ENCODE measurements around the gene NUP210L. TPM values are rescaled to one million over a fixed set of nuclear protein-coding genes. Genes with fewer than 3 reads are reported as not detected.

The NUP210L gene
- polyA plus RNA-seq, 2 of the 4 experiments (the other 2 are of a cell fraction): not detected

DNA sequence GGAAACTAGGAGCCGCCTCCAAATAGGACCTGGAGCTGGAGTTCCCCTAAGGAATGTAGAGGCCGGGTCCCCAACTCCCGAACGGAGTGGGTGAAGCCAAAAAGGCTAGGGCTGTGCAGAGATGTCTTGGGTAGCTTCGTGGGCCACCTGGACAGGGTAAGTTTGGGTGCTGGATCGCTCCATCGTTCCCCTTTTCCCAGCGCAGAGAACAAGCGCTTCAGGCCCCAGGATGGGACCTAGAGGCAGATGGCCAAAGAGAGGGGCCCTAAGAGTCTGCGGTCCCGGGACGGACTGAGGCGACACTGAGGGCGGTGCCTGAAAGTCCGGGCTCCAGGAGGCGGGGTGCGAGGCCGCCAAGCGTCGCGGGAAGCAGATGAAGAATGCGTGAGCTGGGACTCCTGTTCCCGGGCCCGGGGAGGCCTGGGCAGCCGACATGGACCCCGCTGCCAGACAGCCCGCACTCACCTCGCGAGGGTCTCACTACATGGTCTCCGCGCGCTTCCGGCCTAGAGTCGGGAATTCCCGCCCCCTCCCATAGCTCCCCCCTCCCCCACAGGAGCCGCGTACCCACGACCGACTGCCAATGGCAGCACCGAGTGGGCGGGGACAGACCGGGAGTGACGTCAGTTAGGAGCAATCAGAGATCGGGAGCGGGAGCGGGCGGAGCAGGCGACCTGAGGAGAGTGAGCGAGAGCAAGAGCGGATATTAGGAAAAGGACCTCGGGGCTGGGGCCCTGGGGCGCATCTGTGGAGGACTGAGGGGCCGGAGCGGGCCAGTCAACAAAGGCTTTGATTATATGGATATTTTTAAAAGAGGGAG, 191.6 kb downstream of the NUP210L start, which contains the start of gene SLC39A1:
TSS of gene SLC39A1 (minus strand) at position 508 of the 820 bp plus-strand sequence. CDS start 822 bp downstream, outside the sequence.
- H3K9me3 ChIP-seq: no peaks in the 10 kb centered on the region
- FAIRE-seq (no peak), DNase-seq (ENCODE audit: low read depth in 1 of 2, low spot score in 1 of 2) (peak; percentile 95 to 97), ATAC-seq (peak; percentile 69 to 77)
- H3K4me3 ChIP-seq: peak within 1 kb of the TSS; percentile 73
- WGBS (ENCODE audit: missing lambda C conversion rate): under 1% methylated on average over 28 of the region's 54 CpGs
- peak within 1 kb of the TSS; percentile 84 for H3K4me2 ChIP-seq
- POLR2A ChIA-PET: interaction anchor here (0.7 to 4.0 kb wide), 10 partner anchors 10 to 336 kb away, joined by 3 to 30 read pairs (median 6); partner anchors contain the start of genes DENND4B, GATAD2B, JTB and RAB13
- TF ChIP-seq, protein P1, sequence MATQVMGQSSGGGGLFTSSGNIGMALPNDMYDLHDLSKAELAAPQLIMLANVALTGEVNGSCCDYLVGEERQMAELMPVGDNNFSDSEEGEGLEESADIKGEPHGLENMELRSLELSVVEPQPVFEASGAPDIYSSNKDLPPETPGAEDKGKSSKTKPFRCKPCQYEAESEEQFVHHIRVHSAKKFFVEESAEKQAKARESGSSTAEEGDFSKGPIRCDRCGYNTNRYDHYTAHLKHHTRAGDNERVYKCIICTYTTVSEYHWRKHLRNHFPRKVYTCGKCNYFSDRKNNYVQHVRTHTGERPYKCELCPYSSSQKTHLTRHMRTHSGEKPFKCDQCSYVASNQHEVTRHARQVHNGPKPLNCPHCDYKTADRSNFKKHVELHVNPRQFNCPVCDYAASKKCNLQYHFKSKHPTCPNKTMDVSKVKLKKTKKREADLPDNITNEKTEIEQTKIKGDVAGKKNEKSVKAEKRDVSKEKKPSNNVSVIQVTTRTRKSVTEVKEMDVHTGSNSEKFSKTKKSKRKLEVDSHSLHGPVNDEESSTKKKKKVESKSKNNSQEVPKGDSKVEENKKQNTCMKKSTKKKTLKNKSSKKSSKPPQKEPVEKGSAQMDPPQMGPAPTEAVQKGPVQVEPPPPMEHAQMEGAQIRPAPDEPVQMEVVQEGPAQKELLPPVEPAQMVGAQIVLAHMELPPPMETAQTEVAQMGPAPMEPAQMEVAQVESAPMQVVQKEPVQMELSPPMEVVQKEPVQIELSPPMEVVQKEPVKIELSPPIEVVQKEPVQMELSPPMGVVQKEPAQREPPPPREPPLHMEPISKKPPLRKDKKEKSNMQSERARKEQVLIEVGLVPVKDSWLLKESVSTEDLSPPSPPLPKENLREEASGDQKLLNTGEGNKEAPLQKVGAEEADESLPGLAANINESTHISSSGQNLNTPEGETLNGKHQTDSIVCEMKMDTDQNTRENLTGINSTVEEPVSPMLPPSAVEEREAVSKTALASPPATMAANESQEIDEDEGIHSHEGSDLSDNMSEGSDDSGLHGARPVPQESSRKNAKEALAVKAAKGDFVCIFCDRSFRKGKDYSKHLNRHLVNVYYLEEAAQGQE (IDR thresholded peaks at IDR 0.05): peak; percentile 68
- TF ChIP-seq, protein P2, sequence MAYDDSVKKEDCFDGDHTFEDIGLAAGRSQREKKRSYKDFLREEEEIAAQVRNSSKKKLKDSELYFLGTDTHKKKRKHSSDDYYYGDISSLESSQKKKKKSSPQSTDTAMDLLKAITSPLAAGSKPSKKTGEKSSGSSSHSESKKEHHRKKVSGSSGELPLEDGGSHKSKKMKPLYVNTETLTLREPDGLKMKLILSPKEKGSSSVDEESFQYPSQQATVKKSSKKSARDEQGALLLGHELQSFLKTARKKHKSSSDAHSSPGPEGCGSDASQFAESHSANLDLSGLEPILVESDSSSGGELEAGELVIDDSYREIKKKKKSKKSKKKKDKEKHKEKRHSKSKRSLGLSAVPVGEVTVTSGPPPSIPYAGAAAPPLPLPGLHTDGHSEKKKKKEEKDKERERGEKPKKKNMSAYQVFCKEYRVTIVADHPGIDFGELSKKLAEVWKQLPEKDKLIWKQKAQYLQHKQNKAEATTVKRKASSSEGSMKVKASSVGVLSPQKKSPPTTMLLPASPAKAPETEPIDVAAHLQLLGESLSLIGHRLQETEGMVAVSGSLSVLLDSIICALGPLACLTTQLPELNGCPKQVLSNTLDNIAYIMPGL (CRISPR knock-in tag; IDR thresholded peaks at IDR 0.05; ENCODE audit: borderline replicate concordance): no peak
- TF ChIP-seq CHD2 (IDR thresholded peaks at IDR 0.05; ENCODE audit: low read length, partially characterized antibody): peak; percentile 82
- TF ChIP-seq, protein P3, sequence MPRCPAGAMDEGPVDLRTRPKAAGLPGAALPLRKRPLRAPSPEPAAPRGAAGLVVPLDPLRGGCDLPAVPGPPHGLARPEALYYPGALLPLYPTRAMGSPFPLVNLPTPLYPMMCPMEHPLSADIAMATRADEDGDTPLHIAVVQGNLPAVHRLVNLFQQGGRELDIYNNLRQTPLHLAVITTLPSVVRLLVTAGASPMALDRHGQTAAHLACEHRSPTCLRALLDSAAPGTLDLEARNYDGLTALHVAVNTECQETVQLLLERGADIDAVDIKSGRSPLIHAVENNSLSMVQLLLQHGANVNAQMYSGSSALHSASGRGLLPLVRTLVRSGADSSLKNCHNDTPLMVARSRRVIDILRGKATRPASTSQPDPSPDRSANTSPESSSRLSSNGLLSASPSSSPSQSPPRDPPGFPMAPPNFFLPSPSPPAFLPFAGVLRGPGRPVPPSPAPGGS (IDR thresholded peaks at IDR 0.05): peak; percentile 63; the same call in 1 of the 3 replicates
- peak; percentile 27; the same call in 1 of the 2 replicates for TF ChIP-seq PHF8 (IDR thresholded peaks at IDR 0.05; ENCODE audit: borderline replicate concordance, low read depth)
- TF ChIP-seq HEYL (CRISPR knock-in tag; IDR thresholded peaks at IDR 0.05): 0 out of 2 replicates have a peak, but pooled peaks have one; percentile 48
- TF ChIP-seq POLR2AphosphoS2 (conservative IDR thresholded peaks at IDR 0.05; ENCODE audit: low read length): no peak
- peak in 1 of 2 experiments; percentile 78; a peak in 3 of 5 replicates for TF ChIP-seq JUN (IDR thresholded peaks at IDR 0.05)
- TF ChIP-seq MYC (IDR thresholded peaks at IDR 0.05; ENCODE audit: borderline replicate concordance, low read length): 0 out of 2 replicates have a peak, but pooled peaks have one; percentile 26
- TF ChIP-seq, protein P4, sequence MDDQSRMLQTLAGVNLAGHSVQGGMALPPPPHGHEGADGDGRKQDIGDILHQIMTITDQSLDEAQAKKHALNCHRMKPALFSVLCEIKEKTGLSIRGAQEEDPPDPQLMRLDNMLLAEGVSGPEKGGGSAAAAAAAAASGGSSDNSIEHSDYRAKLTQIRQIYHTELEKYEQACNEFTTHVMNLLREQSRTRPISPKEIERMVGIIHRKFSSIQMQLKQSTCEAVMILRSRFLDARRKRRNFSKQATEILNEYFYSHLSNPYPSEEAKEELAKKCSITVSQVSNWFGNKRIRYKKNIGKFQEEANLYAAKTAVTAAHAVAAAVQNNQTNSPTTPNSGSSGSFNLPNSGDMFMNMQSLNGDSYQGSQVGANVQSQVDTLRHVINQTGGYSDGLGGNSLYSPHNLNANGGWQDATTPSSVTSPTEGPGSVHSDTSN (IDR thresholded peaks at IDR 0.05): peak; percentile 94
- no peak for TF ChIP-seq CBX2 (IDR thresholded peaks at IDR 0.05; ENCODE audit: borderline replicate concordance, low read depth)
- TF ChIP-seq, protein P5, sequence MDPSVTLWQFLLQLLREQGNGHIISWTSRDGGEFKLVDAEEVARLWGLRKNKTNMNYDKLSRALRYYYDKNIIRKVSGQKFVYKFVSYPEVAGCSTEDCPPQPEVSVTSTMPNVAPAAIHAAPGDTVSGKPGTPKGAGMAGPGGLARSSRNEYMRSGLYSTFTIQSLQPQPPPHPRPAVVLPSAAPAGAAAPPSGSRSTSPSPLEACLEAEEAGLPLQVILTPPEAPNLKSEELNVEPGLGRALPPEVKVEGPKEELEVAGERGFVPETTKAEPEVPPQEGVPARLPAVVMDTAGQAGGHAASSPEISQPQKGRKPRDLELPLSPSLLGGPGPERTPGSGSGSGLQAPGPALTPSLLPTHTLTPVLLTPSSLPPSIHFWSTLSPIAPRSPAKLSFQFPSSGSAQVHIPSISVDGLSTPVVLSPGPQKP (IDR thresholded peaks at IDR 0.05; ENCODE audit: low read depth, low read length): no peak
- TF ChIP-seq POLR2A (IDR thresholded peaks at IDR 0.05; ENCODE audit: low read length): peak; percentile 56
- peaks cover 33% of the 10 kb centered on the region for H3K4me1 ChIP-seq
- CTCF ChIA-PET: interaction anchor here (0.8 to 3.6 kb wide), 9 partner anchors 10 to 142 kb away, joined by 3 to 26 read pairs (median 3); partner anchors contain the start of genes DENND4B, GATAD2B, JTB and RAB13
- peak within 1 kb of the TSS; percentile 89 to 95 for H3K27ac ChIP-seq
